Endothelial cell of umbilical vein (primary cell): ENCODE data around the gene TNFRSF21. TPM values are rescaled to one million over a fixed set of nuclear protein-coding genes. Genes with fewer than 3 reads are reported as not detected.

Experiments
- BruUV-seq: library from RNA; stranded (reverse); fragments of 400-500 nt; replicated peaks from 2 replicates; lab custom pipeline; 2021; lab: Mats Ljungman, UMichigan
- CTCF ChIA-PET: fragments of 300-600, 350-600 bp; sonication (Branson Sonifier 250); formaldehyde crosslinking; loops from one replicate; lab custom pipeline; 2021; ENCODE audit warnings: antibody characterized with exemption, inconsistent platforms; lab: Charles Lee
- POLR2A ChIA-PET: fragments of 300-600, 350-600 bp; sonication (Branson Sonifier 250); formaldehyde crosslinking; loops from one replicate; lab custom pipeline; 2021; ENCODE audit warnings: antibody characterized with exemption, inconsistent platforms; lab: Charles Lee
- DNase-seq: peaks from one replicate; pipeline ENCODE4 v3.0.0-alpha.2; 2011; ENCODE audit warnings: low read depth, low spot score
- FAIRE-seq: peaks from 2 replicates; lab custom pipeline; 2011; peaks lifted over from hg19 to GRCh38; lab: Jason Lieb, UNC
- H2AFZ ChIP-seq: 2 replicates; pipeline ENCODE4 v1.6.0; 2012; ENCODE audit warnings: low read depth, low read length, control low read depth, inconsistent platforms
- H3K27ac ChIP-seq: 2 replicates; pipeline ENCODE4 v1.5.1; 2011; ENCODE audit warnings: low read depth, mild to moderate bottlenecking, control low read depth, low read length, moderate library complexity; ENCODE audit not compliant: insufficient read depth
- H3K27me3 ChIP-seq, 2 experiments: 2 replicates each; pipeline versions ENCODE4 v1.6.0 to v1.6.1; 2011; ENCODE audit warnings: low read length in 2 of 2, mixed read lengths in 1 of 2; ENCODE audit not compliant: control insufficient read depth in 2 of 2, insufficient read depth in 2 of 2
- H3K36me3 ChIP-seq, 2 experiments: 2 replicates in 1 of 2; 3 replicates in 1 of 2; pipeline ENCODE4 v1.5.1; 2011; ENCODE audit warnings: low read length in 2 of 2, mild to moderate bottlenecking in 1 of 2, moderate library complexity in 1 of 2; ENCODE audit not compliant: control insufficient read depth in 2 of 2, insufficient read depth in 2 of 2; ENCODE audit errors: extremely low read depth in 1 of 2
- H3K4me1 ChIP-seq: 3 replicates; pipeline ENCODE4 v1.5.1; 2011; ENCODE audit warnings: mild to moderate bottlenecking, low read length; ENCODE audit not compliant: control insufficient read depth, insufficient read depth; ENCODE audit errors: extremely low read depth
- H3K4me2 ChIP-seq: 2 replicates; pipeline ENCODE4 v1.6.1; 2011; ENCODE audit warnings: low read length, control low read depth, mixed read lengths; ENCODE audit not compliant: insufficient read depth
- H3K4me3 ChIP-seq, 3 experiments: fragments of 200-600 bp in 1 of 3; sonication (generic), shearing (Covaris generic) in 1 of 3; replicated peaks in 1 of 3; 2 replicates each; pipeline ENCODE4 v1.5.1; 2011 to 2016; ENCODE audit warnings: control low read depth in 3 of 3, low read length in 3 of 3, mild to moderate bottlenecking in 2 of 3, inconsistent platforms in 1 of 3, low read depth in 1 of 3, moderate library complexity in 1 of 3; ENCODE audit not compliant: insufficient read depth in 1 of 3
- H3K79me2 ChIP-seq: 2 replicates; pipeline ENCODE4 v1.6.0; 2012; ENCODE audit warnings: low read length, inconsistent platforms; ENCODE audit not compliant: control insufficient read depth, insufficient read depth
- H3K9ac ChIP-seq: replicated peaks from 2 replicates; pipeline ENCODE3; 2011; ENCODE audit warnings: low read length, control low read depth; ENCODE audit not compliant: insufficient read depth; ENCODE audit errors: extremely low read depth
- H3K9me1 ChIP-seq: replicated peaks from 3 replicates; pipeline ENCODE4 v1.6.0; 2011; ENCODE audit warnings: mild to moderate bottlenecking, low read length; ENCODE audit not compliant: control insufficient read depth, insufficient read depth; ENCODE audit errors: extremely low read depth
- H3K9me3 ChIP-seq: replicated peaks from 2 replicates; pipeline ENCODE4 v1.5.1; 2012; ENCODE audit warnings: low read length, inconsistent platforms; ENCODE audit not compliant: control insufficient read depth, insufficient read depth
- H4K20me1 ChIP-seq: replicated peaks from 2 replicates; pipeline ENCODE3; 2011; ENCODE audit warnings: mild to moderate bottlenecking, low read length; ENCODE audit not compliant: control insufficient read depth, insufficient read depth; ENCODE audit errors: extremely low read depth
- CTCF ChIP-seq, 2 donors: IDR thresholded peaks; 1 replicate in 1 of 2; 2 replicates in 1 of 2; pipeline ENCODE4 v1.5.1; 2011; ENCODE audit warnings: low read length in 2 of 2, mild to moderate bottlenecking in 2 of 2, moderate library complexity in 2 of 2, control low read depth in 1 of 2, inconsistent platforms in 1 of 2, low read depth in 1 of 2; ENCODE audit not compliant: insufficient read depth in 1 of 2; ENCODE audit errors: extremely low read depth in 1 of 2
- EZH2 ChIP-seq: IDR thresholded peaks from 2 replicates; pipeline ENCODE4 v1.6.1; 2012; ENCODE audit warnings: borderline replicate concordance, low read depth, mild to moderate bottlenecking, moderate library complexity, low read length, inconsistent platforms; ENCODE audit not compliant: severe bottlenecking
- FOS ChIP-seq: IDR thresholded peaks from 2 replicates; pipeline ENCODE4 v1.6.1; 2011; ENCODE audit warnings: mild to moderate bottlenecking, low read length, moderate library complexity, borderline replicate concordance; ENCODE audit not compliant: insufficient read depth
- GATA2 ChIP-seq: IDR thresholded peaks from 2 replicates; pipeline ENCODE4 v1.7.0; 2011; ENCODE audit warnings: low read depth, mild to moderate bottlenecking, moderate library complexity, mixed read lengths, low read length; ENCODE audit not compliant: insufficient read length, insufficient read depth
- JUN ChIP-seq: IDR thresholded peaks from 2 replicates; pipeline ENCODE4 v1.6.1; 2011; ENCODE audit warnings: borderline replicate concordance, low read depth; ENCODE audit not compliant: insufficient read length, insufficient read depth
- MAX ChIP-seq: IDR thresholded peaks from 2 replicates; pipeline ENCODE4 v1.6.1; 2011; ENCODE audit not compliant: insufficient read depth, insufficient read length
- MYC ChIP-seq: IDR thresholded peaks from one replicate; pipeline ENCODE4 v1.6.1; 2011; ENCODE audit warnings: mild to moderate bottlenecking, low read depth, low read length
- POLR2A ChIP-seq: IDR thresholded peaks from 2 replicates; pipeline ENCODE4 v1.6.1; 2012; ENCODE audit warnings: low read depth, mild to moderate bottlenecking, control low read depth, low read length
- POLR2AphosphoS5 ChIP-seq: IDR thresholded peaks from 2 replicates; pipeline ENCODE4 v1.6.1; 2012; ENCODE audit warnings: low read depth, mild to moderate bottlenecking, control low read depth, low read length, moderate library complexity; ENCODE audit not compliant: insufficient read depth
- dilution Hi-C: fragments of 300-500 bp; cut with MboI; formaldehyde crosslinking; loops from one replicate; pipeline ENCODE4 v1.15.0; 2019; ENCODE audit warnings: low sequenced_read_pairs; ENCODE audit not compliant: extremely low pct_ligation_motif_present
- intact Hi-C: fragments of 100-400 bp; cut with micrococcal nuclease; formaldehyde crosslinking; loops from one replicate; pipeline ENCODE4 v1.10.0; 2022
- polyA plus RNA-seq, 4 experiments: library from polyadenylated mRNA; depleted of rRNA in 3 of 4; stranded (reverse) in 3 of 4; unstranded in 1 of 4; fragments of >200 nt; gene quantifications; 2 replicates each; pipeline versions ENCODE4 v1.2.1 to v1.2.3, GENCODE V29; 2011 to 2012; ENCODE audit warnings: missing spikeins in 1 of 4
- total RNA-seq: library from RNA; stranded (reverse); gene quantifications from 2 replicates; pipeline ENCODE4 v1.2.3, GENCODE V29; 2021

The TNFRSF21 gene
- total and polyA plus RNA-seq, 2 donors (not counting 3 experiments of a cell fraction or from before 2014, with no cell fraction given): 26.0 to 40.6 TPM

DNA sequence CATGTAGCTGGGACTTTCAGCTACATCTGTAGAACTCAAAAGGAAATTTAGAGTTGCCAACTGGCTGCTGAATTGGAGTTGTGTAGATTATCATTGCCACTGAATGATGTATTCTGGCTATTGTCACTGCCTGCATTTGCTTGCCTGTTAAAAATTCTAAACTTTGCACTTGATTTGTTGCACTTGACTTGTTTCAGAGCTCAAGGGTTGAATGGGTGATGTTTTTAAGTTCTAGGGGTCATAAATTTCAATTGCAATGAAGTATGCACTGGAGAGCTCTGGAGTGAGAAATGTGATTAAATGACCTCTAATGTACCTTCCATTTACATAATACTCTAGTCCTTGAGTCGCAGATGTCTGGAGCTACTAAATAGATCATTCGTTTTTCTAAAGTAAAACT lies 102.4 kb downstream of the TNFRSF21 start:
- Histone ChIP-seq H3K27ac (no peak overlapping the region), H3K9me3 (no peaks in the 10 kb centered on the region), H3K27me3 (no peaks in the 10 kb centered on the region), H3K79me2 (no peaks in the 10 kb centered on the region), H3K4me1 (no peaks in the 10 kb centered on the region), H2AFZ (no peak overlapping the region), H3K4me2 (no peak overlapping the region), H4K20me1 (no peaks in the 10 kb centered on the region), H3K4me3 (no peak overlapping the region), H3K9ac (no peak overlapping the region), H3K36me3 (no peaks in the 10 kb centered on the region), H3K9me1 (no peaks in the 10 kb centered on the region)
- ChIA-PET CTCF (no interaction called here), POLR2A (no interaction called here)
- dilution Hi-C loops: no loop called here
- BruUV-seq: no TSS peak
- FAIRE-seq (no peak), DNase-seq (no peak)
- intact Hi-C loops: no loop called here
- TF ChIP-seq MAX (no peak), CTCF (IDR thresholded peaks at IDR 0.05; ENCODE audit: extremely low read depth in 1 of 2, insufficient read depth in 1 of 2, low read depth in 1 of 2, low read length in 2 of 2) (no peak), FOS (no peak), POLR2A (no peak), GATA2 (no peak), MYC (no peak), POLR2AphosphoS5 (no peak), EZH2 (no peak), JUN (no peak)
